Measurements from ENCODE around the gene PPP6R3.

Gene PPP6R3

DNA sequence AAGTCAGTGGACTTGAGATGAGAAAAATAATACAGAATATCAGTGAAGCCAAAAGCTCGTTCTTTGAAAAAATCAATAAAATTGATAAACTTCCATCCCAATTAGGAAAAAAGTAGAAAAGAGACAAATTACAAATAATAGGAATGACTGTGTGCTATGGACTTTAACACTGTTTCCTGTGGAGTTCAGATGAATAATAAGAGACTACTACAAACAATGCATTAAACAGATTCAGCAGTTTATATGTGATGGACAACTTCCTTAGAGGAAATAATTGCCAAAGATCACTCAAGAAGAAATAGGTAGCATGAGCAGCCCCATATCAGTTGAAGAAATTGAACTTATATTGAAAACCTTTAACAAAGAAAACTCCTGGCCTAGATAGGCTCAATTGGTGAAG is 99.7 kb downstream of the PPP6R3 start:
- DNase-seq (ENCODE audit: low spot score) = no peak

DNA sequence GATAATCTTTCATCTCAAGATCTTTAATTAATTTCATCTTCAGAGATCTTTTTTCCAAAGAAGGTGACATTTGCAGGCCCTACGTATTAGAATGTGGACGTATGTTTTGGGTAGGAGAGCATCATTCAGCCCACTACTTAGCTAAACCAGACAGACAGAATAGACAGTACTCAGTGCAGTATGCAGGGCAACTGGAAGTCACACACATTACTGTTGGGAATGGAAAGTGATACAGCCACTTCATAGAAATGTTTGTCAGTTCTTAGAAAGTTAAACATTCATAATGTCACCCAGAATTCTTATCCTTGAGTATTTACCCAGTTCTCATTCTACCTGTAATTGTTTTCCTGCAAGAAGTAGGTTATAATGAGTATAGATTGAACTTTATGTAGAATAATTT is 102.9 kb downstream of the PPP6R3 start:
- no peak for DNase-seq (ENCODE audit: low spot score)

DNA sequence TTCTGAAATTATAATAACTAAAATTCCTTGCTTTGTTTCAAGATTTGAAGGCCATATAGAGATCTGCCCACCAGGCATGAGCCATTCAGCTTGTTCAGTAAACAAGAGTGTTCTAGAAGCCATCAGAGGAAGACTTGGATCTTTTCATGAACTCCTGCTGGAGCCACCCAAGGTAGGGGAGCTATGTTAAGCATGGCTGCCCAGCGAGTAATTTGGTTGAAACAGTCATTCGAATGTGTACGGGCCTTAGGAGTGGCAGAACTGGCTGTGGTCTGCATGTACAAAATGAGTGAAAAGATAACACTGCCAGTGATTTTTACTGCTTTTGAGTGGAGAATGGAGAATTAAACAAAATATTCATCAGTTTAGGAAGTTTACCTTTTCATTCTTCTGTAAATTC is 103.7 kb downstream of the PPP6R3 start:
- no peak for DNase-seq (ENCODE audit: low spot score)

DNA sequence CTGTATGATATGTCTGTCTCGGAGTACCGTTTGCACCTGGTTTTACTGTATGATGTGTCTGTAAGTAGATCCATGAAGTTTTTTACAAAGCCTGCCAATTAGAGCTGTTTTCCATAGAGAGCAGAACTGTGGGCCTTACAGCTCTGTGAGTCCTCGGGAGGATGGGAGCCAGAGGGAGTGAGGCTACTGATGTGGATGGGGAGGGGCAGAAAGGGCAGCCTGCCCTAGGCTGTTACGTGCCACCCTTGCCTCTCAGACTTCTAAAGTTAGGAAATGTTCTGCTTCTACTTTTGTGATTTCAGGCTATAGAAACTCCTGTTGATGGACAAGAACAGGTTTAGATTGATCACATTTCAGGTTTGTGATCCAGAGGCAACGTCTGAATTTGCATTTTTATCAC is 105.2 kb downstream of the PPP6R3 start:
- DNase-seq (ENCODE audit: low spot score) = no peak

DNA sequence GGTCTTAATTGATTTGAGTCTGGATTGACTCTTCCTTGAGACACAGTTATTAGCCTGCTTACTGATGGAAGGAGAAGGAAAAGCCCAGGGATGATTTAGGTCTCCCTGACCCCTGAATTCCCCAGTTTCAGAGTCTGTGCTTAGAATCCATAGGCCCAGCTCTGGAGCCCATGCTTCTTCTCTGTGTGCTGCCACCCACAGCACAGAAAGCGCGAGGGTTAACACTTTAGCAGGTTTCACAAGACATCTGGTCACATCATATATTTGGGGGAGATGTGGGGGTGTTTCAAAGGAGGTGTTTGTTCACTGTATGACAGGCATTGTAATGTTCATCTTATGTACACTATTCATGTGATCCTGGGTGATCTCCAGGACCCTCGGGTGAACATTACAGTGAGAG is 107.0 kb downstream of the PPP6R3 start:
- no peak for DNase-seq (ENCODE audit: low spot score)

DNA sequence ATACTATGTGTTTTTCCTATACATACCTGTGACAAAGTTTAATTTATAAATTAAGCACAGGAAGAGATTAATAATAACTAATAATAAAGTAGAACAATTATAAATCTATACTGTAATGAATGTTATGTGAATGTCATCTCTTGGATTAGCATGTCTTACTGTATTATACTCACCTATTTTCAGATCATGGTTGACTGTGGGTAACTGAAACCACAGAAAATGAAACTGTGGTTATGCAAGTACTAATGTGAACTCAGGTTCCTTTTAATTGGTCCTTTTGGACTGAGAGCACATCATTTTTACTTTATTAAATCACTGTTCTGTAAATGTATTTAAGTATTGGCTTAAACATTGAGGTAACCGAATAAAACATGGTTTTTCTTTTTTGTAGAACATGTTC is 108.8 kb downstream of the PPP6R3 start:
- no peak for DNase-seq (ENCODE audit: low spot score)

DNA sequence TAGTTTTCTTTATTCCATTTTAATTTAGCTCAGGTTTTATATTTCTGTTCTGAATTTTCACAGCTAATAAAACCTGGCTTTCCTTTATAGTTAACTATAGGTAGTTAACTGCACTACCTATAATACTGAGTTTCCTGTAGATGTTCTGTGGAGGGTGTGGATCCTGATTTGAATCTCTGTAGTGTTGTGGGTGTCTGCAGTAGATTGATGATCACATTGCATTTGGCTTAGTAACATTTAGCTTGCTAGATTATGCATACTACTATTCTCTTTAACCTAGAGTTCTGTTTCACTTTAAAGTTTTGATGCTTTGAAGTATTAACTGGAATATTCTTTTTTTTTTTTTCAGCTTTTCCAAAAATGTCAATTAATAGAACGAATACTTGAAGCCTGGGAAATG is 110.1 kb downstream of the PPP6R3 start:
- no peak for DNase-seq (ENCODE audit: low spot score)

DNA sequence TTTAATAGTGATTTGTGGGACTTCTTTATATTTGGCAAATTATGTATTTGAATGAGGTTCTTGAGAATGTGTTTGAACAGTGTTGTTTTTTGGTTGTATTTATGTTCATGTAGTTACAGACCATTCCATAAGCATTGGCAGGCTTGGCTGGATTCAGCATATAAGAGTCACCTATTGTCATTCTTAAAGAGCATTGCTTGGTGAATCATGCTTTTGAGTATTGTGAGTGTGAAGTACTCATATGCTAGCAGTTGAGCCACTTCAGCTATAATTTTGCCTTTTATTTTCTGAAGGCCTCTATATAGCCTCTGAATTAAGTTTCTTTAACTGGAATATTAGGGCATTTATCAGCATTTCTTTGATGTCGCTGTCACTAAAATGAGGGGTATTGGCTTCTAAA is 113.8 kb downstream of the PPP6R3 start:
- DNase-seq (ENCODE audit: low spot score) = no peak

DNA sequence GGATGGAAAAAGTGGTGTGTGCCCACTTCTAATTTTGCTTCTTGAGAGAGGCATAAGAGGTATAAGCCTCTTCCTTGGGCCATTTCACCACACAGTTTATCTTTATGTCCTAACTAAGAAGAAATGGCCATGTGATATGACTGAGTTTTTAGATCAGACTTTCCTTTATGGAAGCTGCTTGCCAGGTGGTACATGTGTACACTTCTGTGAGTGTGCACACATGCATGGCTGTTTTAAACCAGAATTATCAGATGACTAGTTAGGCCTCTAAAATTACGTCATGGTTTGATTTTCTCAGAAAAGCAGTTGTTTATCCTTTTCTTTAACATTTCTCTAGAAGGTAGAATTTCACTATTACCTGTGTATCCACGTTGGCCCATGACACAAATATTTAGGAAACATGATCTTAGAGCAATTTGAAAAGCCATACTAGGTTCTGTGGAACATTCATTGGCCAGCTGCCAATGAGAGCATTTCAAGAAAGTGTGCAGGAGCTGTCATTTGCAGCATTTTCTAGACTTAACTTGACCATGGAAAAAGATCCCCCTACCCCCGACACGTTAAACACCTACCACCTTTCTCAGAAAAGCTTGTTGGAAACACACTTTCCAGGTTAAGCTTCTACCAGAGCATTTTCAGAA is 114.6 kb downstream of the PPP6R3 start:
- no peak for DNase-seq (ENCODE audit: low spot score)

DNA sequence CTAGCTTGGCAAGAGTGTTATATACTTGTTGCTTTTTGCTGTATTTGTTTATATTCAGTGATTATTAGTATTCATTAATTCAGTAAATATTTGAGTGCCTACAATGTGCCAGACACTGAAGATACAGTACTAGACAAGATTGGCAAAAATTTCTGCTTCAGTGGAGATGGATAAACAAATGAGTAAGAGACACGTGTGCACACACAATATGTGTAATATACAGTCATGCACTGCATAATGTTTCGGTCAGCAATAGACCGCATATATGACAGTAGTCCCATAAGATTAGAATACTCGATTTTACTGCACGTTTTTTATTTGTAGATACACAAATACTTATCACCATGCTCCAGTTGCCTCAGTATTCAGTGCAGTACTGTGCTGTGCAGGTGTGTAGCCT is 118.9 kb downstream of the PPP6R3 start:
- no peak for DNase-seq (ENCODE audit: low spot score)

DNA sequence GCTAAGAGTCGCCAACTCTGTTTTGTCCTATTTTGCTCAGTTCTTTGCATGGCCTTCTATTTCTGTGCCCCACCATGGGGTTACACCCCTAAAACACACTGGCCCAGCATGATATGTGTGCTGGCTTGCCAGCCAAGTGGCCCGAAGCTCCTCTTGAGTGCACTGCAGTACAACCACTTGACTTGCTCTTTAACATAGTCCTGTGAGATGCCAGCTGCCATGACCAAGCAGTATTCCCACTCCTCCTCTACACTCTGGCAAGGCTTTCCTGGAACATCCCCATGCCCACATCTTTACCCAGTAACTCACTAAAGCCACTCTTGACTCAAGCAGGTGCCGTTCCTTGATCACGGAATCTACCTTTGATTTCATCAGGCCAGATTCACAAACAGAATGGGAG is 120.9 kb downstream of the PPP6R3 start:
- no peak for DNase-seq (ENCODE audit: low spot score)

DNA sequence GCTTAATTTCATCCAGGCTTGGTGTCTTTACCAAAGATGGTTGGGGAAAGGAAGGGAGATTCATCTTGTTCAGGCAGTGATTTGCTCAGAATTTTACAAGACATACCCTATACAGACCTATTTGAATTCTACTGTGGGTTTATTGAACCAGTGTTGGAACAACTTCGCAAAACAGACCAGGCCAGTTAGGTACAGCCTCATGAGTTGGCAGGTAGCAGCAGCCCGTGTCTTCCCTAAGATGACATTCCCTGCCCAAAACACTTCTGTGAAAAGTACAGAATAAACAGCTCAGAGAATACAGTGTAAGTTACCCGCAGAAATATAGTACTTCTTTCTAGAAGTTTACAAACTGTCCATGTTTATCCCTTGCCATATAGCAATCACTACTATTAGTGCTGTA is 121.3 kb downstream of the PPP6R3 start:
- no peak for DNase-seq (ENCODE audit: low spot score)

DNA sequence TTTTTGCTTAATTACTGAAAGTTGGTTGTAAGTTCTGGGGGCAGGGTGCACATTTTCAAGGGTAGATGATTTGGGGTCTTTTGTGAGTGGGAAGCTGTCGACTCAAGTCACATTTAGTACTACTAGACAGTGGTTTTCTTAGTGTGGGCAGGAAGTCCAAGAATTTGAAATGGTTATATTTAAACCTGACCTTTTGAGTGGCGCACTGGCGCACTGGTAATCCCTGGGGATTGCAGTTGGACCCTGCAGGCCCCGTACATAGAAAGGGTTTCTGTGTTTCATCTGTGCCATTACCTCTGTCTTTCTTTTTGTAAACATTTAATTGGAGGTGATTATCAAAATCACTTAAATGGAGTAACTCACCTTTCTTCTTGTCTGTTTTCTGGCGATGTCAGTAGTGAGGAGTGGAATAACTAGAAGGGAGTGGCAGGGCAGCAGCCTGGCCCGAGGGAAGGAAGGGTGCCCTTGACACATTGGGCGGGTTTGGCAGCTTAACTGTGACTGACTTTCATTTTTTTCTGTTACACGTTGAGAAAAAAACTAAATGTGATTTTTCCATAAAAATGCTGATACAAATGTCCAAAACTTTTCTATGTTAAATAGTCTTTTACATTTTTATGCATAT is 122.0 kb downstream of the PPP6R3 start:
- no peak for DNase-seq (ENCODE audit: low spot score)

DNA sequence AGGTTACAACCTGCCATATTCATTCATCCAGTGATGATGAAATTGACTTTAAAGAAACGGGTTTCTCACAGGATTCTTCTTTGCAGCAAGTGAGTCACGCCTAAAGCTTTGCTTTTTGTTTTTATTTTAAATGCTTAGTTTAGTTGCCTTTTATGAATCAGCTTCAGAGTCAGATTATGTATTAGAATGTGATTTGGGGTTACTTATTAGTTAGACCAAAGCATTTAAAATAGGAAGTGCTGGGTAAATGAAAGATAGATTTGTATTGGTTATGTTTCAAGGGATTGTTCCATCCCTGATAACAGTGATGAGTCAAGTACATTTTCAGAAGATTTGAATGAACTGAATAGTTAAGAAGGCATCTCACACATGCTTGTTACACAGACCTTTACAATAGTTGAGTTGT is 122.5 kb downstream of the PPP6R3 start:
- DNase-seq (ENCODE audit: low spot score) = no peak

DNA sequence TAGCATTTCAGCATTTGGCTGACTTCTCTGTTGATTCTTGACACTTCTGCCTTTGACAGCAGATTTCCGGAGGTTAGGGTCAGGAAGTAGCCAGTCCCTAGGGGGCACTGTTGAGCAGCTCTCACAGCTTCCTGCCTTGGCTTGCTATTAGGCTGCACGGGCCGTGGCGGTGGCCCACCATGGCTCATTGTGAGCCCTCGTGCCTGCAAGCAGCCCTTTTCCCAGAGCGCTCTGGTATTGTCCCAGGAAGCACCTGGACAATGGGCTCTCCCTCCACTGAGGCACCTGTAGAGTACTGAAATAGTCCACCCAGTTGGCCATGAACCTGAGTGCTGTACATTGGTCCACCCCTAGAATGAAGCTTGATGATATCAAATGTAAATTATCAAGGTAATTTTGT is 123.5 kb downstream of the PPP6R3 start:
- DNase-seq (ENCODE audit: low spot score) = peak; percentile 21

DNA sequence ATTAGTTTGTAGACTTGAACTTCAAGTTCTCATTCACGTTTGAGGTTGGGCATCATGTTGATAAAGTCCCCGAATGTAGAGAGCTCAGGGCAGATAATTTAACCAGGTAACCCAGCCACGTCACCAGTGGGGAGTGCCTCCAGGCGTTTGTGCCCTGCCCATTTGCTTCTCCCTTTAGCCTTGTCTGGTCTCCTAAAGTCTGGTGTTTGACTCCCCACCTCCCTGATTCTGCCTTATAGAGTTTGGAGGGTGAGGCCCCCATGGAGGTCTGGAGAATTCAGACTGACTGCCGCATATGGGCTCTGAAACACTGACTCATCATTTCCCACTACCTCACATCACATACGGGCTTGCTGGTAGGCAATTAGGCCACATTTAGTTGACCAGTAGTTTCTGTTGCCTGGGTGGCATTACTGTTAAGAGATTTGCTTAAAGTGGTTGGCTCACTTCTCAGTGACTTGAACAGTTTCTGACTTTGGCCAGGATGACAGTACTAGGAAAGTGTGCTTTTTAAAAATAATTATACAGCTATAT is 124.5 kb downstream of the PPP6R3 start:
- DNase-seq (ENCODE audit: low spot score) = no peak

DNA sequence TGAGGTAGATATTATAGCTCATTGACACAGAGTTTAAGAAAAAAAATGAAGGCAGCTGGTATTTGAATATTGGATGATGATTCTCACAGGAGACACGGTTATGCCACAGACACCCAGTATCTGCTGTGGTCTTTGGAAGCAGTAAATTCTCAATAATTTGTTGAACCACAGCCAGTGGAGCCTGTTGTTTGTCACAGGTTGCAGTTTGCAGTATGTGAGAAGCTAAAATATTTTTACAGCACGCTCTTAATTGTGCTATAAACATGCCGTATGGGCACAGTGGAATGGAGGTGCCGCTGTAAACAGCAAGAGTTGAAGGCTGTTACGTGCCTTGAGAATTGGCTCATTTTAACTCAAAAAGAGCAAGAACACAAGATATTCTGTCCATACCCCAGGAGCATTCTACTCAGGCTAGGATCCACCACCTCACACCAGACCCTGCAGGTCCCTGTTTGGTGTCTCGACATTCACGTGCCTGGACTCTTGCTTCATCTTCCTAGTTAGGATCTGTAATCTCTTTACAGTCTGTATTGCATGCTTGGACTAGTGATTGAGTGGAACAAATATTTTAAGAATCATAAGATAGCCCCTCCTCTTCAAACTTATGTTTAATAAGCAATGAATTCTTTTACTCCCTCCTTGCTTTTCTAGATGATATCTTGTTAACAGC is 129.1 kb downstream of the PPP6R3 start:
- no peak for DNase-seq (ENCODE audit: low spot score)

DNA sequence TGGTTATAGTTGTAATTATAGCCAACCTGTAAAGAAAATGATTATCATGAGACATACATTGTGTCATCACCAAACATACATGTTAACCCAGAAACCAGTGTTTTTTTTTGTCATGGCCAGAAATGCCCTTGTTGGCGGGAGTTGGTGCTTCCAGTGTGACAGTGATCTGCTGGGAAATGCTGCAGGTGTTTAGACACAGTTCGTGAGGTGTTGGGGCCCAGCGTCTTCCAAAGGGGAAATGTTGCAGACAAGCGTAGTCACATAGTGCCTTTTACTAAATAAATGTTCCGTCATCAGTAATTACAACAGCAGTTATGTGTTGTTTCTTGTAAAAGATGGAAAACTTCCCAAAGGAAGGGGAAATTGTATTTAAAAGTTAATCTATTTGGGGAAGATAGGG is 131.2 kb downstream of the PPP6R3 start:
- no peak for DNase-seq (ENCODE audit: low spot score)

DNA sequence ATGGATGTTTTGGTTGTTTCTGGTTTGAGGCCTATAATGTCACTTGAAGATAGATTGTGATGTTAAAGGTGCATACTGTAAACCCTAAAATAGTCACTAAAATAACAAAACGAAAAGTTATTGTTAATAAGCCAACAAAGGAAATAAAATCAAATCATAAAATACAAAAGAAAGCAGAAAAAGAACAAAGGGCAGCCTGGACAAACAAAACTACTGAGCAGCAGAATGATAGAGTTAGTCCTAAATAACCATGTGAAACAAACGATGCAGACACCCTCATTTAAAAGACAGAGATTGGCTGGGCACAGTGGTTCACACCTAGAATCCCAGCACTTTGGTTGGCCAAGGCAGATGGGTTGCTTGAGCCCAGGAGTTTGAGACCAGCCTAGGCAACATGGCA is 132.9 kb downstream of the PPP6R3 start:
- no peak for DNase-seq (ENCODE audit: low spot score)

DNA sequence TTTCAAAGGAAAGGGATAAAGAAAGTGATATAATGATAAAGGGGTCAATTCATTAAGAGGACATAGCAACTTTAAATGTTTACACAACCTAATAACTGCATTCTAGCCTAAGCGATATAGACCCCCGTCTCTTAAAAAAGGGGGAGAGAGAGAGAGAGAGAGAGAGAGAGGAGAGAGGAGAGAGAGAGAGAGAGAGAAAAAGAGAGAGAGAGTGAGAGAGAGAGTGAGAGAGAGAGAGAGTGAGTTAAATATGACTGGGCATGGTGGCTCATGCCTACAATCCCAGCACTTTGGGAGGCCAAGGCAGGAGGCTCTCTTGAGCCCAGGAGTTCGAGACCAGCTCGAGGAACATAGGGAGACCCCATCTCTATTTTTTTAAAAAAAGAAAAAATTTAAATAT is 133.6 kb downstream of the PPP6R3 start:
- no peak for DNase-seq (ENCODE audit: low spot score)

DNA sequence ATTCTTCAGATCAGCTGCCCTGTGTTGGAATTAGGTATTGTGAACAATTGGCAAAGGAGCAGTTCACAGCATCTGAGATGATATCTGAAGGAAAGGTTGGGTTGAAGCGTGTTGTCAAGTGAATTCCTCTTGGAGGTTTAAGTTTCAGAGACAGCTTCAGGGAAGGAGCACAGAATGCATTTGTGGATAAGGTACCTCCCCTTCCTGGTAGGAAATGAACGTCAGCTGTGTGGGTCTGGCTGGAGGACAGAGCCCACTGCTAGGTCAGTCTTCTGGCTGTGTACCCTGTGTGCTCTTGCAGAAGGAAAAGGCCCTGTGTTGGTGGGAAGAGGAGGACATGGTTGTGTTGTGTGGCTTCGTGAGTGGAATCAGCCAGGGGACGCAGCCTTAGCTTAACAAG is 135.7 kb downstream of the PPP6R3 start:
- no peak for DNase-seq (ENCODE audit: low spot score)

DNA sequence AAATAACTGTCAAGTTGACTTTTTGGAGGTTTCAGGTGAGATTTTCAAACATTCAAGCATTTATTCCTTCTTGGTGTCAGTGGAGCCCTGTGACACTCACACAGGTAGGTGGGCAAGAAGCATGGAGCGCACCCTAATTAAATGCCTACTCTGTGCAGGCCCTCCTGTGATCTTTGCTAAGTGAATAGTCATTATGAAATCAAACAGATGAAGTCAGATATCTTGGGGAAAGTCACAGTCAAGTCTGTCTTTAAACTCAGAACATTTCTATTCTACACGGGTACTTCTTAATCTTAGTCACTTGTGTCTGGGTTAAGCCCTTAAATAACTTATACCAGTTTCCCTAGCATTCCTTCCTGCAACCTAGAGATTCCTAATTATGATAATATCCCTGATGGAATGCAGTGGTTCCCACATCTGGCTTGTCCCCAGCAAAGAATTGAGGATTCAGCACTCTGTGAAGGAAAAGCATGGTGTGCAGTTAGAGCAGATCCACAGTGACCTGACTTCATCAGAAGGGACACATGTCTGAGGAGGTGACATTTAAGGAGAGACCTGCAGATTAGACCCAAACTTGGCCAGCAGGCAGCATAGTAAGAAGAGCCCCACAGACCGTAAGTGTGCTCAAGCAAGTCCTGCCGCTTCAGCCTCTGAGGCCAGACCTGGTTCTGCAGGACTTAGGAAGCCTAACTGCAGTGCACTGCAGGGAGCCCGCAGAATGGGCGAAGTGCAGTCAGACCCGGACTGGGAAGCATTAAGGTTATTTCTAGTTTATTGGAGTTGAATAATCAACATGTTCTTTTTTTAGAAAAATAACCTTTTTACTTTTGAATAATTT is 138.5 kb downstream of the PPP6R3 start:
- DNase-seq (ENCODE audit: low spot score) = no peak

DNA sequence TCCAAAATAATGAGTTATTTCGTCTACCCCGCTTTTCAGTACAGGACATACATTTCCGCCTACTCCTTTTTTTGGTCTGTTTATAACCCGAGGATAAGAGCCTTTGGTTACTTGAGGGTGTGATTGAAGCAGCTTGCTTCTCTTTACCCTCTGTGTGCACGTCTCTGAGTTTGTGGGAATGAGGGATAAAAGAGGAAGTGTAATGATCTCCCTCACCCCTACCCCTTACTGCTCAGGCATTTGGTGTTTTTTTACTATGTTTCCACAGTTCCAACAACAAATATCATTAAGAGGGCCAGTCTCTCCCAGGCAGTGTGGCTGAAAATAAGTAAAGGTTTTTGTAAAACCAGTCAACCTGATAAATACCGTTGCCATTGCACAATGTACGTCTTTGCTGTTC is 140.6 kb downstream of the PPP6R3 start:
- DNase-seq (ENCODE audit: low spot score) = no peak

Measured in CD4-positive, alpha-beta T cell treated with Interleukin-6 at 100 ng/mL for 8 hours (primary cell).